OCI-LY7 (cell line): ENCODE data around the gene ZBTB20.

Source experiments
- CTCF ChIP-seq: fragments of 200-600 bp; sonication (generic); conservative IDR thresholded peaks from 2 replicates; pipeline ENCODE4 v1.5.1; 2014; ENCODE audit warnings: mild to moderate bottlenecking, antibody characterized with exemption, low read length, moderate library complexity, mixed read lengths
- EZH2phosphoT487 ChIP-seq: fragments of 200-600 bp; sonication (generic); IDR thresholded peaks from 2 replicates; pipeline ENCODE4 v1.6.1; 2018; ENCODE audit warnings: low read depth, borderline replicate concordance, mild to moderate bottlenecking, mixed run types, antibody characterized with exemption, low read length, moderate library complexity, mixed read lengths

DNA sequence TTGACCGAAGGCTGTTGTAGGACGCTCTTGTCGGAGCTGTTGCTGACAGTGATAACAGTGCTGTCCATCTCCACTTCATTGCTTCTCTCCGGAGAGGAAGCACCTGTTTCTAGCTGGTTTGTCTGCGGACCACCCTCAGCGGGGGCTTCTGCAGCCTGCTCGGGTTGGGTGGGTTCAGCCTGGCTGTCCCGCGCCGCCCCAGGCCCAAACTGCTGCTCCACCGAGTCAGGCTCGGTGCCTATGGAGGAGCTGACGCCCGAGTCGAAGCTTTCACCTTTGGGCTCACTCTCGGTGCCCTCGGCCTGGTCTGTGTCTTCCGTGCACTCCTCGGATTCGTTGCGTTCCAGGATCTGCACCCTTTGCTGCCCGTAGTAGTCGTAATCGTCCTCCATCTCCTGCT, 796.4 kb downstream of the ZBTB20 start:
- TF ChIP-seq CTCF: no peak
- TF ChIP-seq EZH2phosphoT487: no peak
